Measurements from ENCODE around the gene TCF21.

TCF21 gene

GRCh38 chr6:133889557-133890403 is 867 bp downstream of the TCF21 start:
- H3K27ac ChIP-seq: no peak overlapping the region
- TF ChIP-seq ZFX (IDR thresholded peaks at IDR 0.05; ENCODE audit: borderline replicate concordance) (no peak), CTCF (IDR thresholded peaks at IDR 0.05) (no peak)

- TF ChIP-seq CTCF (IDR thresholded peaks at IDR 0.05) (no peak), ZFX (IDR thresholded peaks at IDR 0.05; ENCODE audit: borderline replicate concordance) (no peak)
- no peak overlapping the region for H3K27ac ChIP-seq
These were observed 1.8 kb downstream of the TCF21 start for GRCh38 chr6:133890711-133891148.

GRCh38 chr6:133891149-133891926 is 2.4 kb downstream of the TCF21 start:
- TF ChIP-seq CTCF (IDR thresholded peaks at IDR 0.05) (no peak), ZFX (IDR thresholded peaks at IDR 0.05; ENCODE audit: borderline replicate concordance) (no peak)
- no peak overlapping the region for H3K27ac ChIP-seq

GRCh38 chr6:133891927-133892812 is 3.3 kb downstream of the TCF21 start:
- H3K27ac ChIP-seq: no peak overlapping the region
- no peak for TF ChIP-seq ZFX (IDR thresholded peaks at IDR 0.05; ENCODE audit: borderline replicate concordance)
- TF ChIP-seq CTCF (IDR thresholded peaks at IDR 0.05): no peak

- peak; percentile 32; the same call in 1 of the 2 replicates for TF ChIP-seq CTCF (IDR thresholded peaks at IDR 0.05)
- no peak for TF ChIP-seq ZFX (IDR thresholded peaks at IDR 0.05; ENCODE audit: borderline replicate concordance)
These were observed 4.1 kb downstream of the TCF21 start for GRCh38 chr6:133892813-133893691.

GRCh38 chr6:133893946-133894345 is 5.0 kb downstream of the TCF21 start:
- H3K27ac ChIP-seq: no peak overlapping the region
- TF ChIP-seq CTCF (IDR thresholded peaks at IDR 0.05) (no peak), ZFX (IDR thresholded peaks at IDR 0.05; ENCODE audit: borderline replicate concordance) (no peak)

More at GRCh38 chr6:133892813-133893691, 4.1 kb downstream of the TCF21 start:
- no peak overlapping the region for H3K27ac ChIP-seq

Data from 22Rv1 (cell line).